SU-DHL-6 (cell line): Measurements from ENCODE around the gene ITGB1BP1.

Source experiments
- EZH2phosphoT487 ChIP-seq: fragments of 200-600 bp; sonication (generic), shearing (Covaris generic); conservative IDR thresholded peaks from 2 replicates; pipeline ENCODE4 v1.6.1; 2018; ENCODE audit warnings: mild to moderate bottlenecking, antibody characterized with exemption, low read length, moderate library complexity, mixed read lengths
- TF ChIP-seq, protein P1 (sequence below): fragments of 200-600 bp; sonication (generic); IDR thresholded peaks from one replicate; pipeline ENCODE4 v1.5.1; 2017; ENCODE audit warnings: antibody characterized with exemption, mild to moderate bottlenecking, low read length, moderate library complexity; ENCODE audit not compliant: insufficient read depth, poor library complexity, severe bottlenecking

DNA sequence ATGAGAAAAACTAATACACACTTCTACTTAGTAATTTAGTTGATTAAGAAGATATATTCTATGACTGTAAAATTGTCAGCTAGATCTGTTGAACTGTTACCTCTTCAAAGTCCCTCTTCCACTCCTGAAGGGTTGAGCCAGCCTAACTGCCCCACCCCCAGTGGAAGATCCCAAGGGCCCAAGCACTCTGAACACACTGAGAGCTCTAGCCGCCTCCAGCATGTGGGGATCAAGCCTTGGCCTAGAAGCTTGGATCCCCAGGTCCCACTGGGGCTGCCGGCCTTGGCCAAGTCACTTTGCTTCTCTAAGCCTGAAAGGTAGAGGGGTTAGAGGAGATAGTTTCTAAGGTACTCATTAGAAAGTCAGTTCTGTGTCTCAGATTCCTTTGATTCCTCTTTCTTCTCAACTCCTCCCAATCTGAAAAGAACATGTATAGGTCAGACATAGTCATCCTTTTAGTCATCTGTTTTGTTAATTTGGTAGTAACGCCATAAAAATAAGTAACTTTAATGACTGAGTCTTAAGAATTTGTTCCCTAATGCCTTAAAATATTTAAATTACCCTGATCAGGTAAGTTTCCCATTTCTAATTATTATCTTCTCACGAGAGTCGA lies 5.7 kb upstream of the ITGB1BP1 start:
- TF ChIP-seq, protein P1, sequence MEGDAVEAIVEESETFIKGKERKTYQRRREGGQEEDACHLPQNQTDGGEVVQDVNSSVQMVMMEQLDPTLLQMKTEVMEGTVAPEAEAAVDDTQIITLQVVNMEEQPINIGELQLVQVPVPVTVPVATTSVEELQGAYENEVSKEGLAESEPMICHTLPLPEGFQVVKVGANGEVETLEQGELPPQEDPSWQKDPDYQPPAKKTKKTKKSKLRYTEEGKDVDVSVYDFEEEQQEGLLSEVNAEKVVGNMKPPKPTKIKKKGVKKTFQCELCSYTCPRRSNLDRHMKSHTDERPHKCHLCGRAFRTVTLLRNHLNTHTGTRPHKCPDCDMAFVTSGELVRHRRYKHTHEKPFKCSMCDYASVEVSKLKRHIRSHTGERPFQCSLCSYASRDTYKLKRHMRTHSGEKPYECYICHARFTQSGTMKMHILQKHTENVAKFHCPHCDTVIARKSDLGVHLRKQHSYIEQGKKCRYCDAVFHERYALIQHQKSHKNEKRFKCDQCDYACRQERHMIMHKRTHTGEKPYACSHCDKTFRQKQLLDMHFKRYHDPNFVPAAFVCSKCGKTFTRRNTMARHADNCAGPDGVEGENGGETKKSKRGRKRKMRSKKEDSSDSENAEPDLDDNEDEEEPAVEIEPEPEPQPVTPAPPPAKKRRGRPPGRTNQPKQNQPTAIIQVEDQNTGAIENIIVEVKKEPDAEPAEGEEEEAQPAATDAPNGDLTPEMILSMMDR: no peak
- TF ChIP-seq EZH2phosphoT487: no peak
